Cortex of kidney (tissue), 1 donor: ENCODE measurements around the gene REV3L.
"Not testable (repeated sequence)": the region's sequence is repeated elsewhere in the genome, so short reads cannot be mapped to it uniquely, and the experiment has no call there.

Experiments
- DNase-seq: peaks from one replicate; lab custom pipeline; 2025; lab: John Stamatoyannopoulos, UW

REV3L gene

DNA sequence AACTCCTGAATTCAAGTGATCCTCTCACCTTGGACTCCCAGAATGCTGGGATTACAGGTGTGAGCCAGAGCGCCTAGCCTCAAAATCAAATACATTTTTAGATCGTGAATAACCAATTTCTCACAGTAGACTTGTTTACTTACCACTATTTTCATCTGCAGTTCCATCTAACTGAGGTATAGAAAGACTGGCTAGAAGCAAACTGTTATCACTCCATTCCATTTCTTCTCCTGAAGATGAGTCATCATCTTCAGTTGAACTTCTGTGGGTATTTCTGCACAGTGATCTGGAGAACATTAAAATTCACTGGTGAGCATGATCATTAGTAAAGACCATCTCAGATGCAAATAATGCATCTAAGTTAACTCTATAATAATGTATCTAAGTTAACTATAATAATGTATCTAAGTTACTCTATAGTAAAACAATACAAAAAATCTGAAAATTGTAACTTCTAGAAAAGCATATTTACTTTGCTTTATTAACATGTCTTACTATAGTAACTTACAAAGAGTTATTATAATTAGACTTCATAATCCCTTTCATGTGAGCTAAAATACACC, 105.4 kb downstream of the REV3L start:
- DNase-seq = no peak

DNA sequence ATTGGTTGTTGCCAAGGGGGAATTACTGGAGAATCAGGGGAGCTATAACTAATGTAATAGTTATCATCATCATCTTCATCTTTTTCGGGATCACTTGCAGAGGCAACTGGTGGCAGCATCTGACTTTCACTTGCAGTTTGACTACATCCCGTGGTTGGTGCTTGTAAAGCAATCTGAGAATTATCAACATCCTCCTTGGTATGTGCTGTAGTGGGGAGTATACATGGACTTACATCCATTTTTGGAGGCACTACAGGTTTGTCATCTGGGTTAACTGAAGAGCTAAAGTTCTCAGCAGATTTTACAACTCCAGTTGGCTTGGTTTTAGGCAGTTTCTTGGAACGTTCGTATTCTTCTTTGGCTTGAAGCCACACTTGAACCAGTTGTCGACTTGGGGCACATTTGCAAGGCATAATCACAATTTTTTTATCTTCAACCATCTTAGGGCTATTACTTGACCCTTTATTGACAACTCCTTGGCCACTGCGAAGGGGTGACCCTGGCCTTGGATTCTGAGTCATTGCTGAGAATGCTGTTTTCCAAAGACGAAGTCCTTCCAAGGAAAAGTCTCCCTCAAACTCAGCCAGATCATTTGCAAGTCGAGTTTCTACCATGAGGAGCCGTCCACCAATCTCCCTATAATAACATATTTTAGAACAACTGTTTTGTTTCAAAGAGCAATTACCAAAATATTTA, 115.5 kb downstream of the REV3L start:
- no peak for DNase-seq

DNA sequence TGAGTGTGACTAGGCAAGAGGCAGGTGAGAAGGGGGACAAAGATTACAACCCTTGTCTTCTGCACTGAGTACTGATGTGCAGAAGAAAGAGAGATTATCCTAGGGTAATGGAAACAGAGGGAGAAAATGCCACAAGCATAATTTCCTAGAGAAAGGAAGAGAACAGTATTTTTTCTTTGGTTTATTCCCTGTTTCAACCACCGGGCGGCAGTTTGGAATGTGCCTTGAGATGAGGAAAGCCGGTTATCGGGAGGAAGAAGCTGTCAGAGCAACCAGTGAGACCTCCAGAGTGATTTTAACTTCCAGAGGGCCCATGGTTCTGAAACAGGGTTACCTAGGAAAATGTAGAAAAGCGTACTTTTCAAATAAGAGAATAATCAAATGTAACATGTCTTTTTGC, 121.4 kb downstream of the REV3L start:
- no peak for DNase-seq

DNA sequence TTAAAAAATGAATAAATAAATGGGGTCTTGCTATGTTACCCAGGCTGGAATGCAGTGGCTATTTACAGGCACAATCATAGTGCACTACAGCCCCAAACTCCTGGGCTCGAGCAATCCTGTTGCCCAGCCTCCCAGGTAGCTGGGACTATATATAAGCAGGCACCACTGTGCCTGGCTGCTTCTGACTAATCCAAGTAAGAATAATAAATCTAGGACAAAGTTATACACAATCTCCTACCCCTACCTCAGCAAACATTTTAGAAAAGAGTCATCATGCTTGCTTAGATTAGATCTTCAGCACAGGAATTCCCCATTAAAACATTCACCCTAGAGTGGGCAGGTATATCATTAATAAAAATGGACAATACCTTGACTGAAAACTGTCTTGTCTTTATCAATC, 124.6 kb downstream of the REV3L start:
- DNase-seq = no peak

DNA sequence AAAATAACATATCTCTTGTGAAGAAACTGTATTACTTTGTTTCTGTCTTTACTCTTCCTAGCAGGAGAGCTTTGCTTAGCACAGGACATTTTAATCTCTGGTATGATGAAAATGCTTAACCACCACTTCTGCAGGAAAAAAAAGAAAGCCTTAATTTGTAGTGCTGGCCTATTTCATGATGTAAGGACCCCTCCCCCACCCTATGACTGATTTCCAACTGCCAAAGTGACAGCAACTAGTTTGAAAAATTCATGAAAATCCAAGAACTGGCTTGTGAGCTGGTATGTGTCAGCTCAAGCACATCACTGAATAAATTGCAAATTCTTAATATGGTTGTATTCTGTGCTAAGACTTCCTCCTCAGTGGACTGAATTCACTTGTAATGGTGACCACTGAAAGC, 125.3 kb downstream of the REV3L start:
- DNase-seq = no peak

DNA sequence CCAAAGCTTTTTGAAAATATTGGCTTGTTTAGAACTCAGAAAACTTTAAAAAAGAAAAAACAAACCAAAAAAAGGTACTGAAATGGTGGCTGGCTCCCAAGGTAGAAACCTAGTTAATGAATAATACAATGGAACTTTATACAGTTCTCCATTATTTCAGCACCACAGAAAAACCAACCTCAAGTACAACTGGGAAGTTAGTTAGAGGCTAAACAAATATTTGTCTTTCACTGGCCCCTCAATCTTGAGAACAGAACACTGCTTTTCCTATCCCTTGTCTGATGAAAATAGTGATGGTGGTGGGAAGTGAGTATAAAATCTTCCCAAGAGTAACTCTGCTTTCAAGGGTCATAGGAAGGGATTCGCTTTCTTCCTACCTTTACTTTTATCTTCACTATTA, 126.5 kb downstream of the REV3L start:
- no peak for DNase-seq

DNA sequence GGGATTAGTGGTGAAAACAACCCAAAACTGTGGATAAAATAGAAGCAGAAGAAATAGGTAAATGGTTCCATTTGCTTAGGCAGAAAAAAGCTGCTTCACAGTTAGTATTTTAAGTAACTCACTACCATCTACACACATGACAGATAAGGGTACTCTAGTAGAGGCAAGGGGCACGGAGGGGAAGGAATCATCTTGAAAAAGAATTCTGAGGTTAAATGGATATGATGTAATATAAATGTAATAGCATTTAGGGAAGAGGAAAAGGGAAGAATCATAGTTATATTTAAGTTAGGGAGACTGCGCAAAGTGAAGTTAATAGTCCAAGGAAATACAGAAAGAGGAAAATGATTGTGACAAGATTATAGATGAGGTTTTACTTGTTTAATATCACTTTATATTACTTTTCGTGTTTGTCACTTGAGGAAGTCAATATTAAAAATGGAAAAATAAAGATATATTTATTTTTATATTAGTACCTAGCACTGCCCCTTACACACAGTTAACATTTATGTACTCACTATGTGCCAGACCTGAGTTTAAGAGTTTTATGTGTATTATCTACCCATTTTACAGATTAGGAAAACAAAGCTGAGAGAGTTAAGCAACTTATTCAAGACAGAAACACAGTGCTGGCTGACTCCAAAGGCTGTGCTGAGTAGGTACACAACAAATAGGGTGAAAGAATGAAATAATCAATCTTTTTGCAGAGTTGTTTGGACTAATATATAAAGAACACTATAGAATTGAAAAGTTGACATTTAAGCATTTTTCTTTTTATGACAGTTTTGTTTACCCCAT, 128.1 kb downstream of the REV3L start:
- DNase-seq = no peak

DNA sequence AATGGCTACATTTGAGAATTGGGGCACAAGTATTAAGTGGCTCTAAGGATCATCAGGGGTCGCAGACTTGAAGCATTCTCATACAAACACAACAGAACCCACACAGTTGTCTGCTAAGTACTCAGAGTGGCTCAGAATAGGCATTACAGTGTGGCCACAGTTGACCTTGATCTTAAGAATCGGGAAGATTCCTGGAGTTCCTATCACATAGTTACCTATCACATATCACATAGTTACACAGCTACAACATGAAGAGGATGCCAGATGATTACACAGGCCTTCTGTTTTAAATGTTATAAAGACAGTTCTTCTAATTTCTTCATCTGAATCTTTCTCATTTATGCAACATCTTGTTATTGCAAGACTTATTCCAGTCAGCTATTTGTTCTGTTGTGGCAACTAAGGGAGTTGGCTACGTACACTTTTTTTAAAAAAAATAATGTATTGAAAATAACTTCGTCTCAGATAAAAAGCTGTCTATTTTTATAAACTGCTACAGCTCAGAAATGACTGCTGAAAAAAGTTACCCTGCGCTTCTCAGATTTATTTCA, 129.0 kb downstream of the REV3L start:
- DNase-seq = no peak

DNA sequence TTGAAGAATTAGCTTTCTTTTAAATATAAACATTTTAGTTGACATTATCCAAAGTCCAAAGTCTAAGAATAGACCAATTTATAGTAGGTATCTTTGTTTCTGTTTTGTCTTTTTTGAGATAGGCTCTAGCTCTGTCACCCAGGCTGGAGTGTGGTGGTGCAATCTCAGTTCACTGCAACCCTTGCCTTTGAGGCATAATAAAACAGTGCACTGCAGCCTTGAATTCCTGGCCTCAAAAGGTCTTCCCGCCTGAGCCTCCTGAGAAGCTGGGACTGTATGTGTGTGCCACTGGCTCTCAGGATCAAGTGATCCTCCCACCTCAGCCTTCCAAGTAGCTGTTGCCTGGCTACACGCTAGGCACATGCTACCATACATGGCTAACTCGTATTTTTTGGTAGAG, 135.4 kb downstream of the REV3L start:
- DNase-seq = no peak

DNA sequence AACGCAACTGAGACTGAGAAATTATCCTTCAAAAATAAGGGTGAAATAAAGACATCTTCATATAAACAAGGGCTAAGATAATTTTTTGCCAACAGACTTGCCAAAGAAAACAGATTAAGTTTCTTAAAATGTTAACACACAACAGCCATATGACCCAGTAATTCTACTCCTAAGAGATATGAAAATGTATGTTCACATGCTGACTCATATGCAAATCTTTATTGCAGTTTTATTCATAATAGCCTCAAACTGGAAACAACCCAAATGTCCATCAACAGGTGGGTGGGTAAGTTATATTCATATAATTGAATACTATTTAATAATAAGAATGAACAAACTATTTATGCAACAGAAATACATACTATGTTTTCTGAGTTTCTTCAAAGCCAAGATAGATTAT, 140.1 kb downstream of the REV3L start:
- DNase-seq = no peak

DNA sequence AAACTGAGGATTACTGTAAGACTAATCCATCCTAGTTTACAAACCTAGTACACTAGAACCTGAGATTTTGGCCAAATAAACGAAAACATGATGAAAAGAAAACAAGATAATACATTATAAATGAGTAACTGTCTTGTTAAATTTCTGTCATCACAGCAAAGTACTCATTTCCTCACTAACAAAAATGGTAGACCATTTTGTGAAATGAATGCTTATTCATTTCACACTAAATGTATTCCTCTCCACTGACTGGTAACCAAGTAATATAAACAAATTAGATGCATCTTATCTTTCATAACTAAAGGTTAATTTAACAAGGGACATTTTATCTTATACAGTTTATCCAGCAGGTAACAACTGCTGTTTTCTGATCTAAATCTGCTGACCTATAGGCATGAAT, 143.7 kb downstream of the REV3L start:
- no peak for DNase-seq

DNA sequence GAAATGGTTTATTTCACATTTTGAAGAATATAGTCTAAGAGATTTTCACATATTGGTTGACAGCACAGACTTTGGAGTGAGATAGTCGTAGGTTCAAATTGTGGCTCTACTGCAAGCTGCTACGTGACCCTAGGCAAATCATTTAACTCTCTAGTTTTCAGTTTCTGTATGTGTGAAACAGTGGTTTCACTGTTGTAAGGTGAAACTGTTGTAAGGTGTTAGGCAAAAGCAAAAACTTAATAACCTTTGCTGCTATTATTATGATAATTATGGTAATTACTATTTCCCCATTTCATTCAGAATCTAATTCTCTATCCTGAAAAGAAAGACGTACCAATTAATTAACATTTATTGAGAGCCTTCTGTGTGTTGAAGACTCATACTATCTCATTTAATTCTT, 144.2 kb downstream of the REV3L start:
- no peak for DNase-seq

DNA sequence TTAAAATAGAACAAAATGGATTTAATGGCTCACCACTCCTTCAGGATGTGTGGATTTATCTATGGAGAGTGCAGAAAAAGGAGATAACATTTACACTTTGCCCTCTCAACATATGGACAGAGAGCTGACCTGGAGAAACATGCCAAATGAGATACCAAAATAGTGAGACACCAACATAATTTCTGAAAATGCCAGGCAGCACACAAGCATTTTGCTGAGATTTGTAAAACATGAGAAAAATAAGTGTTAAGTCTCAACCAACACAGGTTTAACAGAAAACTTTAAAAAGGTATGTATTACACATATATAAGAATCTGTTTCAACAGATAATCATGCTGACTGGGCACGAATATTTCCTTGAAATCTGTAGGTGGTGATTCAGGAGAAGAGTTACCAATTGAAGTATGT, 145.2 kb downstream of the REV3L start:
- DNase-seq = no peak

DNA sequence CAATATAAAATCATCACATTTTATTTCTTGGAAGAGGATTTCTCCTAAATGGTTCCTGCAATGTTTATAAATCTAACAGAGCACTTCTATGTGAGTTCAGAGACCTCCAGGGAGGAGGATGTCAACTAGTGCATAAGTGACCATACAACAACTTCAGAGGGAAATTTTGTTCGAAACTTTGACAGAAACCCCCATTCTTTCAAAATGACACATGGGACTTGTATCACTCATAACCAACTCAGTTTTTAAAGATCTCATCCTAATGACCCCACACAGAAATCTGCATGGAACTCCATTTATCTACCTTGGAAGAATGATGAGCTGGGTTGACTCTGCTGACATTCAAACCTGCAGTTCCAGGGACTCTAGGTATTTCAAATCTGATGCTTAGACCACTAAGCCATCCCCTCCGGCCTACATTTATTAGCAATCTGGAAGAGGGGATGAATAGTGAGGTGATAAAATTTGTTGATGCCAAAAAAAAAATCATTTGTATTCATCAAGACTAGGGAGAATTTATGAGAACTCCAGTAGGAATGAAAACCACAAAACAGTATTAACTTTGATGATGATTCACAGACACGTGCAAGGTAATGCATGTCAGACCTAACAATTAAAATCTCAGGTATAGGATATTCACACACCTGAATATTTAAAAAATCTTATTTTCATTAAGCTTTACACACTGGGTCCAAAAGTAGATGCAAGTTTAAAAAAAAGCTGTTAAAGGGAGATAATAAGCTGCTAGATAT, 153.0 kb downstream of the REV3L start:
- no peak for DNase-seq

DNA sequence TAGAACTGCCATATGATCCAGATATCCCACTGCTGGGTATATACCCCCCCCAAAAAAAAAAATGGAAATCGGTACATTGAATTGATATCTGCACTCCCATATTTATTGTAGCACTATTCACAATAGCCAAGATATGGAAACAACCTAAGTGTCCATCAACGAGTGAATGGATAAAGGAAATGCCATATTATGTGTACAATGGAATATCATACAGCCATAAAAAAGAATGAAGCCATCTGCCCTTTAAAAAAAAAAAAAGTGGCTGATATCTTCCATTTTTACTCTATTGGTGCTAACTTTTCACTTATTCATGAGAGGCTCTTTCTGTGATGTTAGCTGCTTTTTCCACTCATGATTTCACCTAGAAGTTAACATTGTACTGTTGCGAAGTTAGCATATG, 156.5 kb downstream of the REV3L start:
- DNase-seq = no peak

DNA sequence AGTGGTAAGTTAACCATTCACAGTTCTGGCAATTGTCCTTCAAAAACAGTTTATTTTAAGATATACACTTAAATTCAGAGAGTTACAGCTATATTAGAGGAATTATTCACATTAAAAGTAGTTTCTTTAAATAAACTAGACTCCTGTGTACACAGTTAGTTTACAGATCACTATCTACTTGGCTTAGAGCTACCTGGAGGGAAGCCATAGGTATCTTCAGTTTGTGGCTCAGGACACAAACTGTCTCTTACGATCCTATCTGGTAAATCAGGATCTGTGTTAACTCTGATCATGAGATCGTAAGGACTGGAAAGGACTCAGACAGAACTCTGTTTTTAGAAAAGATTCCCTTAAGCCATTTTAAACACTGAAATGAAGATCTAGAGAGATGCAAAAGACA, 160.9 kb downstream of the REV3L start:
- no peak for DNase-seq

DNA sequence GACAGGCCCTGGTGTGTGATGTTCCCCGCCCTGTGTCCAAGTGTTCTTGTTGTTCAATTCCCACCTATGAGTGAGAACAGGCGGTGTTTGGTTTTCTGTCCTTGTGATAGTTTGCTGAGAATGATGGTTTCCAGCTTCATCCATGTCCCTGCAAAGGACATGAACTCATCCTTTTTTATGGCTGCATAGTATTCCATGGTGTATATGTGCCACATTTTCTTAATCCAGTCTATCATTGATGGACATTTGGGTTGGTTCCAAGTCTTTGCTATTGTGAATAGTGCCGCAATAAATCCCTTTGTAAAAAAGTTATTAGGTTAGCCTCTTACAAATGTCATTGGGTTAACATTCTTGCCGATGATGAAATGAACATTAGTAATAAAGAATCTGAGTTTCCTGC, 175.1 kb downstream of the REV3L start:
- not testable (repeated sequence) for DNase-seq

DNA sequence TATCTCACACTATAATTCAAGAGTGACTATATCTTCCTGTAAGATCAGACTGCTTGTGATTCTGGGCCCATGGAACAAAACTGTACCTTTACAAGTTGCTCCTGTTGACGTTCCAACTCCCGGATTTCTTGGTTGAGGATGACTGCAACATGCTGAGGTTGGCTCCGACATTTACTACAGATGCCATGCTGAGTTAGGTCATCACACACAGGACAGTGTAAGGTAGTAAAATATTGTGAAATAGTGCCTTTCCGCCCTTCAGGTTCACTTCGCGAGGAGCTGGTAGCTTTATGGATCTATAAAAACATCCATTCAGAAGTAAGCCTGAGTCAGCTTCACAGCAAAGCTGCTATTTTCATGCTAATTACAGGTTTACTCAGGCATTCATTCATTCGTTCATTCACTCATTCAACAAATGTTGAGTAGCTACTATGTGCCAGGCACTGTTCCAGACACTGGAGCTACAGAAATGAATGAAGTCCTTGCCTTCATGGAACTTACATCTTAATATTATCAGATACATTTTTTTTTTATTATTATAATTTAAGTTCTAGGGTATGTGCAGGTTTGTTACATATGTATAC, 175.7 kb downstream of the REV3L start:
- DNase-seq = no peak

DNA sequence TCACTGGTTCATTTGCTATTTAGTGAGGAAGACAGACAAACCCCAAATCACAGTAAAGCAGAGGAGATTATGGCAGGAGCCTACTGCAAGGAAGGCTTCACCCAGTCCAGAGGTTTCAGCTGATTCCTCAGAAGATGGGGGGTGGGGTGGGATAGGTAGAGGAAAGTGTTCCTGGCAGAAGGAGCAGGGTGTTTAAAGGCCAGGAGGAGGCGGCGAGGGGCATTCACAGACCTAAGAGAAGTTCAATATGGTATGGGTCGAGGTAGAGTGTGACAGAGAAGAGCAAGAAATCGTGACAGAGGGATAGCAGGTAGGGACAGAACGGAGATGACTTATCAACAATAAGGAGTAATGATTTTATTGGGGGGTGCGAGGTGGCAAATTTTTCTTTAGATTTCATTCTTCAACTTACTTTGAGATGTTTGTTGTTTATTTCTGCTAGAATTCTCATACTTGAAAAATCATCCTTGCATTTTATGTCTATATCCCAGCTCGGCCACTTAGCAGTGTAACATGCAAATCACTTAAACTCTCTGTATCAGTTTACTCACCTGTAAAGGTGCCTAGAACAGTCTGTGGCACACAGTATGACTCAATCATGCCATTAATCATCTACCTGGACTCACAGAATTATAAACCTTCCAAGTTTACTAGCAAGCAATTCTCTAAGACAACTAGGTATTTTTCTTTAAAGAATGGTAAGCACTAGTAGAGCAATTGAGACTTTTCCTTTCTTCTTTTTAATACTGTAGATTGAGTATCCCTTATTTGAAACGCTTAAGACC, 176.7 kb downstream of the REV3L start:
- no peak for DNase-seq

DNA sequence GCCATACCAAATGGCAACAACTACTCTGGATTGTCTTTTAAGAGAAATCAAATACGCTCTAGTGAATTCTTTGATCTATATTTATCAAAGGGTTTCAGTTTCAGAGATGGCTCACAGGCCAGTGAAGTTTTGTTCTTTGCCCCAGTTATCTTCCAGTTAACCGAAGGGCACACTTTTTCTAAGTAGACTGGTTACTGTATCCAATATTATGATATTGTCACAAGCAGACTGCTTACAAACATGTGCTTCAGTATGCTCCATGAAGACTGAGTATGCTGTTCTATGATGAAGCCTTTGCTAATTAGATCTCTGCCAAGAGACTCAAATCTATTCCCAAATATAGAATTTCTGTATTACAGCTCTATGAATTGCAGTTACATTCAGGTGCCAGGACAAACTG, 181.1 kb downstream of the REV3L start:
- no peak for DNase-seq
